Smooth muscle cell (in vitro differentiated cells): ENCODE results near the gene DIP2A. TPM values are rescaled to one million over a fixed set of nuclear protein-coding genes. Genes with fewer than 3 reads are reported as not detected.

Experiments
- DNase-seq: peaks from one replicate; lab custom pipeline; 2025; ENCODE audit not compliant: unreplicated experiment; lab: John Stamatoyannopoulos, UW
- H2AFZ ChIP-seq: fragments of 200-600 bp; sonication (generic); 2 replicates; pipeline ENCODE4 v1.6.0; 2016; ENCODE audit warnings: antibody characterized with exemption, low read depth, mild to moderate bottlenecking
- H3F3A ChIP-seq: fragments of 200-600 bp; sonication (generic); 2 replicates; pipeline ENCODE4 v1.6.0; 2017; ENCODE audit warnings: antibody characterized with exemption, low read depth
- H3K27ac ChIP-seq: fragments of 200-600 bp; sonication (generic); 2 replicates; pipeline ENCODE4 v1.5.1; 2016; ENCODE audit warnings: low read depth, mild to moderate bottlenecking
- H3K27me3 ChIP-seq: fragments of 200-600 bp; sonication (generic); 2 replicates; pipeline ENCODE4 v1.6.1; 2016; ENCODE audit warnings: low read depth, mild to moderate bottlenecking
- H3K36me3 ChIP-seq: fragments of 200-600 bp; sonication (generic); 2 replicates; pipeline ENCODE4 v1.5.1; 2016; ENCODE audit warnings: low read depth
- H3K4me1 ChIP-seq: fragments of 200-600 bp; sonication (generic); 2 replicates; pipeline ENCODE4 v1.5.1; 2016; ENCODE audit warnings: low read depth
- H3K4me2 ChIP-seq: fragments of 200-600 bp; sonication (generic); 2 replicates; pipeline ENCODE4 v1.6.0; 2016; ENCODE audit warnings: mild to moderate bottlenecking
- H3K4me3 ChIP-seq: fragments of 200-600 bp; sonication (generic); 2 replicates; pipeline ENCODE4 v1.5.1; 2016; ENCODE audit warnings: mild to moderate bottlenecking
- H3K79me2 ChIP-seq: fragments of 200-600 bp; sonication (generic); 2 replicates; pipeline ENCODE4 v1.6.0; 2016; ENCODE audit warnings: low read depth, mild to moderate bottlenecking
- H3K9ac ChIP-seq: fragments of 200-600 bp; sonication (generic); 2 replicates; pipeline ENCODE4 v1.6.0; 2016; ENCODE audit warnings: low read depth
- H3K9me3 ChIP-seq: fragments of 200-600 bp; sonication (generic); replicated peaks from 2 replicates; pipeline ENCODE4 v1.5.1; 2016; ENCODE audit warnings: low read depth
- H4K20me1 ChIP-seq: fragments of 200-600 bp; sonication (generic); 2 replicates; pipeline ENCODE4 v1.6.0; 2016; ENCODE audit warnings: low read depth
- WGBS: methylation state at CpG from one replicate; pipeline ENCODE4 v1.1.7; 2016; ENCODE audit warnings: low lambda C conversion rate; 5-methylcytosine and 5-hydroxymethylcytosine counted together
- polyA plus RNA-seq: library from polyadenylated mRNA; unstranded; fragments of >200 nt; fragmentation: Nextera tagmentation; extraction: Ambion mirVana; gene quantifications from 2 replicates; pipeline ENCODE4 v1.2.1, GENCODE V29; 2016
- total RNA-seq: library from RNA; depleted of rRNA; stranded (reverse); fragments of >200 nt; gene quantifications from 2 replicates; pipeline ENCODE4 v1.2.3, GENCODE V29; 2014
- TF ChIP-seq, protein P1 (sequence below): fragments of 200-600 bp; sonication (generic); IDR thresholded peaks from 2 replicates; pipeline ENCODE4 v1.5.1; 2017; ENCODE audit warnings: borderline replicate concordance, mild to moderate bottlenecking, antibody characterized with exemption; ENCODE audit not compliant: insufficient read depth, poor library complexity, severe bottlenecking

DIP2A gene
- total and polyA plus RNA-seq, 2 experiments from 2014 or later, result 11.5 to 24.8 TPM

DNA sequence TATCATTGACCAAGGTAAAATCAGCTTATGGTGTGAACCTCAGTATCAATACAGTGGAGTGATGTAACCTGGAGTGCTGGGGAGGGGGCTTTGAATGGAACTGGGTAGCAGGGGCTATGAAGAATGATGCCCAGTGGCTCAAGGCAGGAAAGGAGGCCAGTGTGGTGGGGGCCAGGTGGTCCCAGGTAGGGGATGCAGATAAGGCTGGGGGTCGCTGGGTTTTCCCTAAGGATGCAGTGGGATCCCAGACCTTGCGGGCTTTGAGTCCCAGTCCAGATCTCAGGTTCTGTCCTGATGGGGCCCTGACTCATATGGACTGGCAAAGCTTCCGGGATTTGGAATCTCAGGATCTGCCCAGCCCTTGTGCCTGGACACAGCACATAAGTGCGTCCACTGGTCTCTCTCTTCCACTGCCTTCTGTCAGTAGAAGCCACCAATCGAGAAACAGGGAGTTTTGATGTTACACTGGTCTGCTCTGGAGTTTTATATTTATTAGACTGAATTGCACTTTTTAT is 94.2 kb downstream of the DIP2A start:
- Histone ChIP-seq H3K9me3 (no peaks in the 10 kb centered on the region), H3K9ac (no peak overlapping the region), H3K4me1 (no peaks in the 10 kb centered on the region), H3K27ac (no peak overlapping the region), H3F3A (no peaks in the 10 kb centered on the region), H2AFZ (no peak overlapping the region), H3K79me2 (no peaks in the 10 kb centered on the region), H3K4me3 (no peak overlapping the region), H4K20me1 (no peaks in the 10 kb centered on the region), H3K27me3 (no peaks in the 10 kb centered on the region), H3K4me2 (no peak overlapping the region), H3K36me3 (no peaks in the 10 kb centered on the region)
- TF ChIP-seq, protein P1, sequence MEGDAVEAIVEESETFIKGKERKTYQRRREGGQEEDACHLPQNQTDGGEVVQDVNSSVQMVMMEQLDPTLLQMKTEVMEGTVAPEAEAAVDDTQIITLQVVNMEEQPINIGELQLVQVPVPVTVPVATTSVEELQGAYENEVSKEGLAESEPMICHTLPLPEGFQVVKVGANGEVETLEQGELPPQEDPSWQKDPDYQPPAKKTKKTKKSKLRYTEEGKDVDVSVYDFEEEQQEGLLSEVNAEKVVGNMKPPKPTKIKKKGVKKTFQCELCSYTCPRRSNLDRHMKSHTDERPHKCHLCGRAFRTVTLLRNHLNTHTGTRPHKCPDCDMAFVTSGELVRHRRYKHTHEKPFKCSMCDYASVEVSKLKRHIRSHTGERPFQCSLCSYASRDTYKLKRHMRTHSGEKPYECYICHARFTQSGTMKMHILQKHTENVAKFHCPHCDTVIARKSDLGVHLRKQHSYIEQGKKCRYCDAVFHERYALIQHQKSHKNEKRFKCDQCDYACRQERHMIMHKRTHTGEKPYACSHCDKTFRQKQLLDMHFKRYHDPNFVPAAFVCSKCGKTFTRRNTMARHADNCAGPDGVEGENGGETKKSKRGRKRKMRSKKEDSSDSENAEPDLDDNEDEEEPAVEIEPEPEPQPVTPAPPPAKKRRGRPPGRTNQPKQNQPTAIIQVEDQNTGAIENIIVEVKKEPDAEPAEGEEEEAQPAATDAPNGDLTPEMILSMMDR, result no peak
- DNase-seq, result no peak
- 90% methylated on average over 5 of the region's 5 CpGs for WGBS

DNA sequence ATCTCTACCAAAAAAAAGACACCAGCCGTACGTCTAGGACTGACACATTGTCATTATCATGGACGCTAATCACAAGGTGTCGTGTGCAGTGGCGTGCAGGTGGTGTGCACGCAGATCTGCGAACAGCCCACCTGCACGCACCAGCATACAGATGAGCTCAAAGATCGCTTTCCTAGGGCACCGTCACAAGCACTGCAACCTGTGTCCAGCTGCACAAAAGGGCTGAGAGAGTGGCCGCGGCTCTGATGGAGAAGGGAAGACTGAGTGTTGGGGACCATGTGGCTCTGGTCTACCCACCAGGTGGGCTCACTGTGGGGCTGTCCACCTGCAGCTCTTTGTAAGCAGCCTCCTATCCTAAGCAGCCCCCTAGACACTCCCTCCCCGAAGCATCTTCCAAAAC is 95.3 kb downstream of the DIP2A start:
- no peaks in the 10 kb centered on the region for H3K36me3 ChIP-seq
- WGBS, result 97% methylated on average over 13 of the region's 13 CpGs
- no peaks in the 10 kb centered on the region for H3K9me3 ChIP-seq
- no peak overlapping the region for H3K9ac ChIP-seq
- H3K27me3 ChIP-seq, result no peaks in the 10 kb centered on the region
- H3K4me1 ChIP-seq, result no peaks in the 10 kb centered on the region
- H3F3A ChIP-seq, result no peaks in the 10 kb centered on the region
- H3K79me2 ChIP-seq, result no peaks in the 10 kb centered on the region
- no peak overlapping the region for H3K4me2 ChIP-seq
- H3K27ac ChIP-seq, result no peak overlapping the region
- no peaks in the 10 kb centered on the region for H4K20me1 ChIP-seq
- H3K4me3 ChIP-seq, result no peak overlapping the region
- no peak for DNase-seq
- no peak overlapping the region for H2AFZ ChIP-seq
- TF ChIP-seq, protein P1, result no peak

DNA sequence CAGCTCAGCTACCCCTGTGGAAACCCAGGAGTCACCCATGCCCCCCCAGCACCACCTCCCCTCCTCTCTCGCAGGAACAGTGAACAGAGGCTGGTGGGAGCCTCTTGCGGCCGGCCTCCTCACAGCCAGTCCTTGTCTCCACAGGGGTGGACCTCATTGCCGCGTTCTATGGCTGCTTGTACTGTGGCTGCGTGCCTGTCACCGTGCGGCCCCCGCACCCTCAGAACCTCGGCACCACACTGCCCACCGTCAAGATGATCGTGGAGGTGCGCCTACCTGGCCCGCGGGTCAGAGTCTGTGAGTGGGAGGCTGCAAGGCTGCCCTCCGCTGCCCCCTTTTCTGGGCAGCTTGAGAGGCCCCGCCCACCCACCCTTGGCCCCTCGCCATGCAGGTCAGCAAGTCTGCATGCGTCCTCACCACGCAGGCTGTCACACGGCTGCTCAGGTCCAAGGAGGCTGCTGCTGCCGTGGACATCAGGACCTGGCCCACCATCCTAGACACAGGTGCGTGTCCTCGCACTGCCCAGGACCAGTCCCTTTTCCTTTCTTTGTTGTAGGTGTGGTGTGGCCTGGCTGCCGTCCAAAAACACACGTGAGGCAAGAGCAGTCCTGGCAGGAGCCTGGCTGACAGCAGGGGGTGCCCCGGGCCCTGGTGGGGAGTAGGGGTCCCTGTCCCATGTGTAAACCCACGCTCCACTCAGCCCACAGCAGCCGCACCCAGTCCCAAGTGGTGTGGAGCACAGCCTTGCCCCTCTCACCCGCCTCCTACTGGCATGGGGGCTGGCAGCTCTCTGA is 95.9 kb downstream of the DIP2A start:
- H3K9me3 ChIP-seq, result no peaks in the 10 kb centered on the region
- no peak overlapping the region for H2AFZ ChIP-seq
- no peaks in the 10 kb centered on the region for H3K36me3 ChIP-seq
- no peaks in the 10 kb centered on the region for H3K4me1 ChIP-seq
- H3K9ac ChIP-seq, result no peak overlapping the region
- no peak overlapping the region for H3K27ac ChIP-seq
- 97% methylated on average over 27 of the region's 30 CpGs for WGBS
- no peak for DNase-seq
- no peaks in the 10 kb centered on the region for H3F3A ChIP-seq
- no peak overlapping the region for H3K4me3 ChIP-seq
- no peaks in the 10 kb centered on the region for H3K79me2 ChIP-seq
- TF ChIP-seq, protein P1, result no peak
- H4K20me1 ChIP-seq, result no peaks in the 10 kb centered on the region
- H3K27me3 ChIP-seq, result no peaks in the 10 kb centered on the region
- H3K4me2 ChIP-seq, result no peak overlapping the region

DNA sequence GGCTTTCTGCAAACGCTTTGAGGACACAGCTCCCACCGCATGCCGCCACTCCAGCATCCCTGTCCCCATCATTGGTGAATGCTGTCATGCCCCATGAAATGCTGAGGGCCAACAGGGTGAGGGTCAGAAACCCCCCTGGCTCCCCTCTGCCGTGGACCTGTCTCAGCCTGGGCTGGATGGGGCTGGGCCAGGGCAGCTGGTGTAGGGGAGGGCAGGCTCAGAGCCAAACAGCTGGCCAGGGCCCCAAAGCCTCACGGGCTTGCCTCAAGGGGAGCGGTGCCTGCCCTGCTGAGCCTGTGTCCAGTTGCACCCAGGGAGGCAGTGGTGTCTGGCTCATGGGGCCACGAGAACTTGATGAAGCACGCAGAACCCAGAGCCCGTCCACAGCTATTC is 96.5 kb downstream of the DIP2A start:
- WGBS, result 98% methylated on average over 9 of the region's 9 CpGs
- Histone ChIP-seq H3K9ac (no peak overlapping the region), H3K4me3 (no peak overlapping the region), H2AFZ (no peak overlapping the region), H3K79me2 (no peaks in the 10 kb centered on the region), H3F3A (no peaks in the 10 kb centered on the region), H3K9me3 (no peaks in the 10 kb centered on the region), H4K20me1 (no peaks in the 10 kb centered on the region), H3K4me1 (no peaks in the 10 kb centered on the region), H3K4me2 (no peak overlapping the region), H3K27ac (no peak overlapping the region), H3K27me3 (no peaks in the 10 kb centered on the region), H3K36me3 (no peaks in the 10 kb centered on the region)
- no peak for DNase-seq
- TF ChIP-seq, protein P1, result no peak
